H1 (cell line): ENCODE measurements around the gene MYRIP. TPM values are rescaled to one million over a fixed set of nuclear protein-coding genes. Genes with fewer than 3 reads are reported as not detected.

ENCODE experiments used
- CTCF ChIA-PET: fragments of 300-600 bp; sonication (Branson Sonifier 250); formaldehyde crosslinking; loops from one replicate; lab custom pipeline; 2021; ENCODE audit not compliant: partially characterized antibody; lab: Charles Lee
- POLR2A ChIA-PET: fragments of 300-600 bp; sonication (Branson Sonifier 250); formaldehyde crosslinking; loops from one replicate; lab custom pipeline; 2021; ENCODE audit warnings: inconsistent platforms; ENCODE audit not compliant: partially characterized antibody; lab: Charles Lee
- DNase-seq, 2 experiments: peaks; one replicate each; pipeline versions ENCODE4 v3.0.0 to v3.0.0-alpha.2; 2010 to 2022; ENCODE audit warnings: low spot score in 2 of 2, low read depth in 1 of 2, mixed read lengths in 1 of 2
- FAIRE-seq: peaks from 2 replicates; lab custom pipeline; 2011; peaks lifted over from hg19 to GRCh38; lab: Jason Lieb, UNC
- H2AFZ ChIP-seq: 2 replicates; pipeline ENCODE4 v1.8.1; 2012; ENCODE audit warnings: low read length, inconsistent platforms
- H2AK5ac ChIP-seq: 2 replicates; pipeline ENCODE4 v1.6.1; 2013; ENCODE audit warnings: low read depth, low read length
- H2BK120ac ChIP-seq: replicated peaks from 2 replicates; pipeline ENCODE3; 2013; ENCODE audit warnings: low read depth, low read length, inconsistent platforms
- H2BK12ac ChIP-seq: 2 replicates; pipeline ENCODE4 v1.6.1; 2013; ENCODE audit warnings: low read depth, low read length
- H2BK15ac ChIP-seq: 2 replicates; pipeline ENCODE4 v1.6.1; 2013; ENCODE audit warnings: low read length
- H2BK20ac ChIP-seq: 2 replicates; pipeline ENCODE4 v1.6.1; 2013; ENCODE audit warnings: low read length
- H2BK5ac ChIP-seq: 2 replicates; pipeline ENCODE4 v1.6.1; 2013; ENCODE audit warnings: low read depth, low read length
- H3K14ac ChIP-seq: 2 replicates; pipeline ENCODE4 v1.6.1; 2013; ENCODE audit warnings: inconsistent platforms; ENCODE audit not compliant: insufficient read length
- H3K18ac ChIP-seq: 2 replicates; pipeline ENCODE4 v1.6.1; 2013; ENCODE audit warnings: low read length; ENCODE audit errors: extremely low read depth
- H3K23ac ChIP-seq: 2 replicates; pipeline ENCODE4 v1.6.1; 2013; ENCODE audit warnings: inconsistent platforms; ENCODE audit not compliant: insufficient read length
- H3K23me2 ChIP-seq: 2 replicates; pipeline ENCODE4 v1.6.1; 2013; ENCODE audit warnings: low read depth, low read length
- H3K27ac ChIP-seq: 2 replicates; pipeline ENCODE4 v1.6.1; 2011; ENCODE audit warnings: low read depth, low read length, inconsistent platforms
- H3K27me3 ChIP-seq, 4 experiments: replicated peaks in 1 of 4; 1 replicate in 1 of 4; 2 replicates in 3 of 4; pipeline versions ENCODE4 v1.6.1 to v1.8.1; 2011 to 2013; ENCODE audit warnings: low read length in 3 of 4, mild to moderate bottlenecking in 3 of 4, inconsistent platforms in 2 of 4, mixed read lengths in 2 of 4, moderate library complexity in 1 of 4; ENCODE audit not compliant: control insufficient read depth in 3 of 4, insufficient read depth in 3 of 4; ENCODE audit errors: extremely low read depth in 1 of 4
- H3K36me3 ChIP-seq, 4 experiments: 2 replicates each; pipeline versions ENCODE4 v1.6.1 to v1.8.1; 2011 to 2013; ENCODE audit warnings: mild to moderate bottlenecking in 4 of 4, low read length in 3 of 4, moderate library complexity in 2 of 4, control low read depth in 1 of 4, inconsistent platforms in 1 of 4; ENCODE audit not compliant: insufficient read depth in 4 of 4, control insufficient read depth in 2 of 4
- H3K4ac ChIP-seq: replicated peaks from 2 replicates; pipeline ENCODE3; 2013; ENCODE audit warnings: low read length, low read depth, mixed read lengths, inconsistent platforms; ENCODE audit not compliant: insufficient read length
- H3K4me1 ChIP-seq, 4 experiments: replicated peaks in 1 of 4; 1 replicate in 1 of 4; 2 replicates in 3 of 4; pipeline versions ENCODE4 v1.6.1 to v1.8.1; 2011 to 2013; ENCODE audit warnings: low read length in 3 of 4, inconsistent platforms in 2 of 4, mixed read lengths in 1 of 4; ENCODE audit not compliant: insufficient read depth in 4 of 4, control insufficient read depth in 3 of 4
- H3K4me2 ChIP-seq, 2 experiments: 2 replicates each; pipeline versions ENCODE4 v1.6.1 to v1.8.1; 2011 to 2013; ENCODE audit warnings: low read depth in 2 of 2, low read length in 2 of 2, control low read depth in 1 of 2, inconsistent platforms in 1 of 2, mild to moderate bottlenecking in 1 of 2; ENCODE audit not compliant: insufficient read depth in 1 of 2
- H3K4me3 ChIP-seq, 4 experiments: fragments of 200-600, 300-600 bp in 1 of 4; sonication (generic), shearing (Covaris generic), sonication (Bioruptor Twin) in 1 of 4; 2 replicates each; pipeline versions ENCODE4 v1.5.1 to v1.8.1; 2011 to 2016; ENCODE audit warnings: low read length in 4 of 4, low read depth in 3 of 4, control low read depth in 2 of 4, inconsistent platforms in 2 of 4, mild to moderate bottlenecking in 2 of 4, mixed read lengths in 1 of 4, moderate library complexity in 1 of 4; ENCODE audit not compliant: insufficient read depth in 2 of 4; ENCODE audit errors: extremely low read depth in 1 of 4
- H3K56ac ChIP-seq: replicated peaks from 2 replicates; pipeline ENCODE3; 2013; ENCODE audit warnings: low read depth, mild to moderate bottlenecking, mixed read lengths, low read length, inconsistent platforms; ENCODE audit not compliant: insufficient read length
- H3K79me1 ChIP-seq: 2 replicates; pipeline ENCODE4 v1.6.1; 2013; ENCODE audit warnings: low read depth, low read length, control low read depth
- H3K79me2 ChIP-seq, 2 experiments: 2 replicates each; pipeline versions ENCODE4 v1.6.1 to v1.8.1; 2012 to 2013; ENCODE audit warnings: low read length in 2 of 2, mild to moderate bottlenecking in 2 of 2, inconsistent platforms in 1 of 2; ENCODE audit not compliant: insufficient read depth in 2 of 2, control insufficient read depth in 1 of 2
- H3K9ac ChIP-seq, 4 experiments: replicated peaks in 1 of 4; 1 replicate in 1 of 4; 2 replicates in 3 of 4; pipeline versions ENCODE4 v1.6.1 to v1.8.1; 2011 to 2013; ENCODE audit warnings: low read depth in 3 of 4, low read length in 3 of 4, control low read depth in 2 of 4, mild to moderate bottlenecking in 2 of 4, moderate library complexity in 2 of 4, inconsistent platforms in 1 of 4; ENCODE audit errors: extremely low read depth in 1 of 4
- H3K9me3 ChIP-seq, 2 experiments: 2 replicates each; pipeline versions ENCODE4 v1.6.1 to v1.8.1; 2012 to 2013; ENCODE audit warnings: mild to moderate bottlenecking in 2 of 2, moderate library complexity in 2 of 2, control low read depth in 1 of 2, inconsistent platforms in 1 of 2, low read depth in 1 of 2, low read length in 1 of 2, mixed read lengths in 1 of 2; ENCODE audit not compliant: insufficient read depth in 2 of 2
- H4K20me1 ChIP-seq, 2 experiments: replicated peaks in 1 of 2; 2 replicates each; pipeline versions ENCODE3 to v1.8.1; 2011 to 2013; ENCODE audit warnings: inconsistent platforms in 2 of 2, low read length in 2 of 2, mild to moderate bottlenecking in 1 of 2; ENCODE audit not compliant: insufficient read depth in 2 of 2, control insufficient read depth in 1 of 2
- H4K5ac ChIP-seq: 2 replicates; pipeline ENCODE4 v1.6.1; 2013; ENCODE audit warnings: low read length, low read depth, mixed read lengths, inconsistent platforms; ENCODE audit not compliant: insufficient read length
- H4K8ac ChIP-seq: 2 replicates; pipeline ENCODE4 v1.8.0; 2013; ENCODE audit warnings: mild to moderate bottlenecking, moderate library complexity, low read length, inconsistent platforms; ENCODE audit not compliant: insufficient read depth; ENCODE audit errors: extremely low read depth
- H4K91ac ChIP-seq: replicated peaks from 2 replicates; pipeline ENCODE3; 2013; ENCODE audit warnings: low read length, mixed read lengths, inconsistent platforms; ENCODE audit not compliant: insufficient read length
- BACH1 ChIP-seq: IDR thresholded peaks from 2 replicates; pipeline ENCODE4 v1.6.1; 2012; ENCODE audit warnings: low read length, improper control_type of control experiment
- CBX8 ChIP-seq: fragments of 300-800, 300-1000 bp; sonication (generic); IDR thresholded peaks from 2 replicates; pipeline ENCODE4 v1.7.1; 2016; ENCODE audit warnings: low read depth, low read length, borderline replicate concordance
- GTF2F1 ChIP-seq: IDR thresholded peaks from 2 replicates; pipeline ENCODE4 v1.6.1; 2012; ENCODE audit warnings: low read depth, low read length, improper control_type of control experiment, borderline replicate concordance
- HDAC6 ChIP-seq: IDR thresholded peaks from one replicate; pipeline ENCODE4 v1.7.1; 2012; ENCODE audit warnings: low read depth, mild to moderate bottlenecking, inconsistent platforms, low read length, moderate library complexity
- JUN ChIP-seq: IDR thresholded peaks from 2 replicates; pipeline ENCODE4 v1.6.1; 2011; ENCODE audit warnings: low read depth, mild to moderate bottlenecking, improper control_type of control experiment, low read length
- NANOG ChIP-seq: IDR thresholded peaks from 2 replicates; pipeline ENCODE4 v1.6.1; 2011; ENCODE audit warnings: low read length, low read depth, mild to moderate bottlenecking, inconsistent platforms; ENCODE audit not compliant: insufficient read depth, poor library complexity, severe bottlenecking
- RNF2 ChIP-seq: fragments of 200-900, 300-1000 bp; sonication (generic); IDR thresholded peaks from 2 replicates; pipeline ENCODE4 v1.7.1; 2016; ENCODE audit warnings: borderline replicate concordance, low read depth, mild to moderate bottlenecking, antibody characterized with exemption, low read length; ENCODE audit not compliant: poor library complexity, severe bottlenecking; ENCODE audit errors: missing control alignments
- TEAD4 ChIP-seq: IDR thresholded peaks from 2 replicates; pipeline ENCODE4 v1.6.1; 2012; ENCODE audit warnings: low read depth, low read length, inconsistent platforms, mixed read lengths
- WGBS, 2 experiments: shearing (Covaris generic) in 1 of 2; methylation state at CpG; one replicate each; pipeline versions ENCODE4 v1.1.6 to v1.1.7; 2013 to 2015; ENCODE audit warnings: low lambda C conversion rate in 2 of 2, mixed read lengths in 2 of 2, inconsistent platforms in 1 of 2, low coverage in 1 of 2, missing lambda C conversion rate in 1 of 2; ENCODE audit not compliant: insufficient replicate concordance in 2 of 2, insufficient coverage in 1 of 2, insufficient read length in 1 of 2; ENCODE audit errors: extremely low coverage in 1 of 2, missing lambda C conversion rate in 1 of 2; 5-methylcytosine and 5-hydroxymethylcytosine counted together
- polyA plus RNA-seq, 7 experiments: library from polyadenylated mRNA; depleted of rRNA in 3 of 7; stranded (reverse) in 5 of 7; unstranded in 2 of 7; fragments of >200 nt in 5 of 7; fragments of 200-250 nt in 2 of 7; gene quantifications; 1 replicate in 5 of 7; 2 replicates in 1 of 7; 4 replicates in 1 of 7; pipeline versions ENCODE4 v1.2.1 to v1.2.3, GENCODE V29; 2011 to 2013; ENCODE audit warnings: missing spikeins in 2 of 7, mixed read lengths in 2 of 7
- total RNA-seq: library from RNA; stranded (reverse); fragmentation: NEBNext Ultra II Directional; extraction: Animal tissue kit (Norgen Biotek cat#: 25700); gene quantifications from 2 replicates; pipeline ENCODE4 v1.2.1, GENCODE V29; 2021

Gene MYRIP
- total and polyA plus RNA-seq, 2 of the 8 experiments (the other 6 are each of a cell fraction or from before 2014, with no cell fraction given) = 0.54 to 4.3 TPM

- Histone ChIP-seq H4K5ac (no peak overlapping the region), H2AK5ac (no peak overlapping the region), H3K14ac (no peak overlapping the region), H3K56ac (no peak overlapping the region), H3K4me2 (no peak overlapping the region), H4K20me1 (no peaks in the 10 kb centered on the region), H3K79me2 (no peaks in the 10 kb centered on the region), H2BK20ac (no peak overlapping the region), H3K4ac (no peak overlapping the region), H4K91ac (no peak overlapping the region), H3K9me3 (no peaks in the 10 kb centered on the region), H2BK5ac (no peak overlapping the region), H2AFZ (no peak overlapping the region), H3K27me3 (no peaks in the 10 kb centered on the region), H2BK12ac (no peak overlapping the region), H3K9ac (no peak overlapping the region), H2BK15ac (no peak overlapping the region), H4K8ac (no peak overlapping the region), H3K18ac (no peak overlapping the region), H2BK120ac (no peak overlapping the region), H3K4me3 (no peak overlapping the region), H3K23me2 (no peaks in the 10 kb centered on the region), H3K27ac (no peak overlapping the region), H3K79me1 (no peaks in the 10 kb centered on the region), H3K23ac (no peak overlapping the region), H3K4me1 (no peaks in the 10 kb centered on the region), H3K36me3 (no peaks in the 10 kb centered on the region)
- FAIRE-seq (no peak), DNase-seq (no peak)
- CTCF ChIA-PET = interaction anchor here (1.0 to 1.9 kb wide), 3 partner anchors 20 to 48 kb away, joined by 3 to 8 read pairs (median 3); no protein-coding TSS in a partner anchor
- WGBS, 2 experiments = 87% methylated on average over 10 of the region's 10 CpGs; no CpG with 5 or more reads in 1 of the 2 experiments
- POLR2A ChIA-PET = no interaction called here
- no peak for TF ChIP-seq GTF2F1
- TF ChIP-seq CBX8 = no peak
- TF ChIP-seq JUN = no peak
- TF ChIP-seq TEAD4 = no peak
- no peak for TF ChIP-seq RNF2
- TF ChIP-seq HDAC6 = no peak
- no peak for TF ChIP-seq NANOG
- TF ChIP-seq BACH1 = no peak
Measured at GRCh38 chr3:40143283-40144090, 334.1 kb downstream of the MYRIP start.
